ENCODE measurements around the gene RNF41. TPM values are rescaled to one million over a fixed set of nuclear protein-coding genes. Genes with fewer than 3 reads are reported as not detected.
A peak's percentile ranks its signal among the peaks of the same experiment; 100 is the strongest.

The RNF41 gene
- total and polyA plus RNA-seq, 2 of the 13 experiments (the other 11 are each of a cell fraction or from before 2014, with no cell fraction given) = 27.1 to 39.4 TPM

DNA sequence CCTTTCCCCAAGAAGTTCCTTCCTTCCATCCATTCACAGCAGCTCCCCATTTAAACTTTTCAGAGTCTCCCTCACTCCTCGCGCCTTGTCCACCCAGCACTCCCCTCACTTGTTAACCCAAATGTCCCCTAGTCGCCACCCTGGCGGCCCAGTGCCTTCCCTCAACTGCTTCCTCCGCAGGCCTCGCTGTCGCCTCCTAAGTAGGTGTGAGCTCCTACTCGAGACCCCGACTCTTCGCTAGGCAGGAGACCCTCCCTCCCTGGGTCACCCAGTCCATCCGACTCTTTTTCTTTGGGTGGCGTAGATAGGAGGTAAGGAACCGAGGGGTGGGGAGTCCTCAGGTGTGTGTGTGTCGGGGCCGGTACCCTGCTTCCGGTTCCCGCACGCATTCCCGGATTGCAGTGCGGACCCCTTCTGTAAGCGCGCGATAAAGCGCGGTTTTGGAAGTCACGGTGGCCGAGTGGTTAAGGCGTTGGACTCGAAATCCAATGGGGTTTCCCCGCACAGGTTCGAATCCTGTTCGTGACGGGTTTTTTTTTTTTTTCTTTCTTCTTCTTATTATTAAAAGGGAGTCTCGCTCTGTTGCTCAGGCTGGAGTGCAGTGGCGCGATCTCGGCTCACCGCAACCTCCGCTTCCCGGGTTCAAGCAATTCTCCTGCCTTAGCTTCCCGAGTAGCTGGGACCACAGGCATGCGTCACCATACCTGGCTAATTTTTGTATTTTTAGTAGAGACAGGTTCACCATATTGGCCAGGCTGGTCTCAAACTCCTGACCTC is 31.6 kb downstream of the RNF41 start (continued):
- TF ChIP-seq, protein P1, sequence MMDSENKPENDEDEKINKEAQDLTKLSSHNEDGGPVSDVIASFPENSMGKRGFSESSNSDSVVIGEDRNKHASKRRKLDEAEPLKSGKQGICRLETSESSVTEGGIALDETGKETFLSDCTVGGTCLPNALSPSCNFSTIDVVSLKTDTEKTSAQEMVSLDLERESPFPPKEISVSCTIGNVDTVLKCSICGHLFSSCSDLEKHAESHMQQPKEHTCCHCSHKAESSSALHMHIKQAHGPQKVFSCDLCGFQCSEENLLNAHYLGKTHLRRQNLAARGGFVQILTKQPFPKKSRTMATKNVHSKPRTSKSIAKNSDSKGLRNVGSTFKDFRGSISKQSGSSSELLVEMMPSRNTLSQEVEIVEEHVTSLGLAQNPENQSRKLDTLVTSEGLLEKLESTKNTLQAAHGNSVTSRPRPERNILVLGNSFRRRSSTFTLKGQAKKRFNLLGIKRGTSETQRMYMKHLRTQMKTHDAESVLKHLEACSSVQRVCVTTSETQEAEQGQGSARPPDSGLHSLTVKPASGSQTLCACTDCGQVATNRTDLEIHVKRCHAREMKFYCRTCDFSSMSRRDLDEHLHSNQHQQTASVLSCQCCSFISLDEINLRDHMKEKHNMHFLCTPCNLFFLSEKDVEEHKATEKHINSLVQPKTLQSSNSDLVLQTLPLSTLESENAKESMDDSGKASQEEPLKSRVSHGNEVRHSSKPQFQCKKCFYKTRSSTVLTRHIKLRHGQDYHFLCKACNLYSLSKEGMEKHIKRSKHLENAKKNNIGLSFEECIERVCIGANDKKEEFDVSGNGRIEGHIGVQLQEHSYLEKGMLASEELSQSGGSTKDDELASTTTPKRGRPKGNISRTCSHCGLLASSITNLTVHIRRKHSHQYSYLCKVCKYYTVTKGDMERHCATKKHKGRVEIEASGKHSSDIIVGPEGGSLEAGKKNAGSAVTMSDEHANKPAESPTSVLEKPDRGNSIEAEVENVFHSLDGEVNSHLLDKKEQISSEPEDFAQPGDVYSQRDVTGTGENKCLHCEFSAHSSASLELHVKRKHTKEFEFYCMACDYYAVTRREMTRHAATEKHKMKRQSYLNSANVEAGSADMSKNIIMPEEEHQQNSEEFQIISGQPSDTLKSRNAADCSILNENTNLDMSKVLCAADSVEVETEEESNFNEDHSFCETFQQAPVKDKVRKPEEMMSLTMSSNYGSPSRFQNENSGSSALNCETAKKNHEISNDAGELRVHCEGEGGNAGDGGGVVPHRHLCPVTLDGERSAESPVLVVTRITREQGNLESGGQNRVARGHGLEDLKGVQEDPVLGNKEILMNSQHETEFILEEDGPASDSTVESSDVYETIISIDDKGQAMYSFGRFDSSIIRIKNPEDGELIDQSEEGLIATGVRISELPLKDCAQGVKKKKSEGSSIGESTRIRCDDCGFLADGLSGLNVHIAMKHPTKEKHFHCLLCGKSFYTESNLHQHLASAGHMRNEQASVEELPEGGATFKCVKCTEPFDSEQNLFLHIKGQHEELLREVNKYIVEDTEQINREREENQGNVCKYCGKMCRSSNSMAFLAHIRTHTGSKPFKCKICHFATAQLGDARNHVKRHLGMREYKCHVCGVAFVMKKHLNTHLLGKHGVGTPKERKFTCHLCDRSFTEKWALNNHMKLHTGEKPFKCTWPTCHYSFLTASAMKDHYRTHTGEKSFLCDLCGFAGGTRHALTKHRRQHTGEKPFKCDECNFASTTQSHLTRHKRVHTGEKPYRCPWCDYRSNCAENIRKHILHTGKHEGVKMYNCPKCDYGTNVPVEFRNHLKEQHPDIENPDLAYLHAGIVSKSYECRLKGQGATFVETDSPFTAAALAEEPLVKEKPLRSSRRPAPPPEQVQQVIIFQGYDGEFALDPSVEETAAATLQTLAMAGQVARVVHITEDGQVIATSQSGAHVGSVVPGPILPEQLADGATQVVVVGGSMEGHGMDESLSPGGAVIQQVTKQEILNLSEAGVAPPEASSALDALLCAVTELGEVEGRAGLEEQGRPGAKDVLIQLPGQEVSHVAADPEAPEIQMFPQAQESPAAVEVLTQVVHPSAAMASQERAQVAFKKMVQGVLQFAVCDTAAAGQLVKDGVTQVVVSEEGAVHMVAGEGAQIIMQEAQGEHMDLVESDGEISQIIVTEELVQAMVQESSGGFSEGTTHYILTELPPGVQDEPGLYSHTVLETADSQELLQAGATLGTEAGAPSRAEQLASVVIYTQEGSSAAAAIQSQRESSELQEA (CRISPR knock-in tag; IDR thresholded peaks at IDR 0.05; ENCODE audit: not compliant biosample characterization) = peak; percentile 30
- TF ChIP-seq, protein P2, sequence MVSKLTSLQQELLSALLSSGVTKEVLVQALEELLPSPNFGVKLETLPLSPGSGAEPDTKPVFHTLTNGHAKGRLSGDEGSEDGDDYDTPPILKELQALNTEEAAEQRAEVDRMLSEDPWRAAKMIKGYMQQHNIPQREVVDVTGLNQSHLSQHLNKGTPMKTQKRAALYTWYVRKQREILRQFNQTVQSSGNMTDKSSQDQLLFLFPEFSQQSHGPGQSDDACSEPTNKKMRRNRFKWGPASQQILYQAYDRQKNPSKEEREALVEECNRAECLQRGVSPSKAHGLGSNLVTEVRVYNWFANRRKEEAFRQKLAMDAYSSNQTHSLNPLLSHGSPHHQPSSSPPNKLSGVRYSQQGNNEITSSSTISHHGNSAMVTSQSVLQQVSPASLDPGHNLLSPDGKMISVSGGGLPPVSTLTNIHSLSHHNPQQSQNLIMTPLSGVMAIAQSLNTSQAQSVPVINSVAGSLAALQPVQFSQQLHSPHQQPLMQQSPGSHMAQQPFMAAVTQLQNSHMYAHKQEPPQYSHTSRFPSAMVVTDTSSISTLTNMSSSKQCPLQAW (CRISPR knock-in tag; IDR thresholded peaks at IDR 0.05) = no peak
- TF ChIP-seq, protein P3, sequence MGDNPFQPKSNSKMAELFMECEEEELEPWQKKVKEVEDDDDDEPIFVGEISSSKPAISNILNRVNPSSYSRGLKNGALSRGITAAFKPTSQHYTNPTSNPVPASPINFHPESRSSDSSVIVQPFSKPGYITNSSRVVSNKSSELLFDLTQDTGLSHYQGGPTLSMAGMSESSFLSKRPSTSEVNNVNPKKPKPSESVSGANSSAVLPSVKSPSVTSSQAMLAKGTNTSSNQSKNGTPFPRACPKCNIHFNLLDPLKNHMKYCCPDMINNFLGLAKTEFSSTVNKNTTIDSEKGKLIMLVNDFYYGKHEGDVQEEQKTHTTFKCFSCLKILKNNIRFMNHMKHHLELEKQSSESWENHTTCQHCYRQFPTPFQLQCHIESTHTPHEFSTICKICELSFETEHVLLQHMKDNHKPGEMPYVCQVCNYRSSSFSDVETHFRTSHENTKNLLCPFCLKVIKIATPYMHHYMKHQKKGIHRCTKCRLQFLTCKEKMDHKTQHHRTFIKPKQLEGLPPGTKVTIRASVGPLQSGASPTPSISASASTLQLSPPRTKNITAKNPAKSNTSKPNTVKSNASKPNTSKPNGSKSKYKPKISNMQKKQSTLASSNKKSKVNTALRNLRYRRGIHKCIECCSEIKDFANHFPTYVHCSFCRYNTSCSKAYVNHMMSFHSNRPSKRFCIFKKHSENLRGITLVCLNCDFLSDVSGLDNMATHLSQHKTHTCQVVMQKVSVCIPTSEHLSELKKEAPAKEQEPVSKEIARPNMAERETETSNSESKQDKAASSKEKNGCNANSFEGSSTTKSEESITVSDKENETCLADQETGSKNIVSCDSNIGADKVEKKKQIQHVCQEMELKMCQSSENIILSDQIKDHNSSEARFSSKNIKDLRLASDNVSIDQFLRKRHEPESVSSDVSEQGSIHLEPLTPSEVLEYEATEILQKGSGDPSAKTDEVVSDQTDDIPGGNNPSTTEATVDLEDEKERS (CRISPR knock-in tag; IDR thresholded peaks at IDR 0.05) = peak; percentile 89
- no peak for TF ChIP-seq AHR (CRISPR knock-in tag; IDR thresholded peaks at IDR 0.05)
- no peak for TF ChIP-seq NONO (IDR thresholded peaks at IDR 0.05)
- peak; percentile 47; the same call in 1 of the 2 replicates for TF ChIP-seq NONO (CRISPR knock-in tag; conservative IDR thresholded peaks at IDR 0.05)
- TF ChIP-seq SP1 (IDR thresholded peaks at IDR 0.05) = no peak
- peak; percentile 18; the same call in 1 of the 2 replicates for TF ChIP-seq SP1 (CRISPR knock-in tag; IDR thresholded peaks at IDR 0.05)
- TF ChIP-seq ARNTL (CRISPR knock-in tag; IDR thresholded peaks at IDR 0.05) = 0 out of 2 replicates have a peak, but pooled peaks have one; percentile 46
- TF ChIP-seq NFIC (IDR thresholded peaks at IDR 0.05; ENCODE audit: low read length) = 0 out of 2 replicates have a peak, but pooled peaks have one; percentile 43
- TF ChIP-seq JARID2 (CRISPR knock-in tag; IDR thresholded peaks at IDR 0.05; ENCODE audit: insufficient replicate concordance) = peak; percentile 18
- peak; percentile 37; the same call in 1 of the 2 replicates for TF ChIP-seq KDM5B (CRISPR knock-in tag; IDR thresholded peaks at IDR 0.05; ENCODE audit: borderline replicate concordance)
- peak; percentile 76 for TF ChIP-seq HOXA5 (CRISPR knock-in tag; IDR thresholded peaks at IDR 0.05)
- TF ChIP-seq ZFP37 (CRISPR knock-in tag; IDR thresholded peaks at IDR 0.05; ENCODE audit: borderline replicate concordance) = no peak
- TF ChIP-seq ZNF264 (CRISPR knock-in tag; IDR thresholded peaks at IDR 0.05) = peak; percentile 55
- no peak for TF ChIP-seq ZNF251 (CRISPR knock-in tag; IDR thresholded peaks at IDR 0.05)
- peak; percentile 41; the same call in 1 of the 2 replicates for TF ChIP-seq YEATS4 (CRISPR knock-in tag; IDR thresholded peaks at IDR 0.05; ENCODE audit: borderline replicate concordance)

Data from HepG2 (cell line).